Measurements from ENCODE around the gene SIPA1.
"Not testable (repeated sequence)": the region's sequence is repeated elsewhere in the genome, so short reads cannot be mapped to it uniquely, and the experiment has no call there.

Gene SIPA1

GRCh38 chr11:65660908-65661307, 23.0 kb downstream of the SIPA1 start:
- H3K9ac ChIP-seq (ENCODE audit: low read length): peak overlapping the region; percentile 93
- H3K4me1 ChIP-seq (ENCODE audit: control insufficient read depth, insufficient read depth, low read length): peaks cover 22% of the 10 kb centered on the region
- H3K27me3 ChIP-seq (replicated peaks; ENCODE audit: control insufficient read depth, insufficient read depth, low read length); DNase-seq (ENCODE audit: low read depth); H3K9me3 ChIP-seq (ENCODE audit: control insufficient read depth, low read length): not testable (repeated sequence)
- peak overlapping the region; percentile 88 for H3K4me3 ChIP-seq (ENCODE audit: low read length)
- peaks cover 51% of the 10 kb centered on the region for H3K36me3 ChIP-seq (ENCODE audit: control insufficient read depth, insufficient read depth, low read length, severe bottlenecking)

DNA sequence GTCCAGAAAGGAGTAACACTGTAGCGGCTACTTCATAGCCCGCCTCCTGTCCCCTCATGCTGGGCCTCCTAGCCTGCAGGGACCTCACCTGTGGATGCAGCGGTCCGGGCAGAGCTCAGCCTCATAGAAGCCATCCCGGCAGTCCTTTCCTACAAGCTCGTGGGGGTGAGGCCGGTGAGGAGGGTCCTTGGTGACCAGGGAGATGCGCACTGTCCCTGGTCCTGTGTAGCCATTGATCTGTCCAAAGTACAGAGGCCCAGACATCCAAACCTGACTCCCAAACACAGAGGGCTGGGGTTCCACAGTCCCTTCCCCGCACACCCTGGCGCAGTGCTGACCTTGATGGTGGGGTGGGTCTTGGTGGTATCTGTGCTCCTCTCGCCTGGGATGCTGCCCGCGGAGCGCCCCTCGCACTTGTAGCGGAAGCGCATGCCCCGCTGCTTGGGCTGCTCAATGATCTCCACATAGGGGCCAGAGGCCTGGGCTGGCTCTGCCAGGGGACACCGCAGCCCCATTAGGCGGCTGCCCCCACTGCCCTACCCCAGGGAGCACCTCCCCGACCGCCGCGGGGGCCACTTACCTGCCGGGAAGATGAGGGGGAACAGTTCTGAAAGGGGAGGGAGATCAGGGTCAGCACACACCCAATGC, 23.8 kb downstream of the SIPA1 start:
- no peak for DNase-seq (ENCODE audit: low read depth)
- H3K9me3 ChIP-seq (ENCODE audit: control insufficient read depth, low read length): no peaks in the 10 kb centered on the region
- H3K36me3 ChIP-seq (ENCODE audit: control insufficient read depth, insufficient read depth, low read length, severe bottlenecking): peaks cover 45% of the 10 kb centered on the region
- H3K9ac ChIP-seq (ENCODE audit: low read length): peak overlapping the region; percentile 93
- H3K27me3 ChIP-seq (replicated peaks; ENCODE audit: control insufficient read depth, insufficient read depth, low read length): no peaks in the 10 kb centered on the region
- H3K4me1 ChIP-seq (ENCODE audit: control insufficient read depth, insufficient read depth, low read length): peaks cover 22% of the 10 kb centered on the region
- peak overlapping the region; percentile 88 for H3K4me3 ChIP-seq (ENCODE audit: low read length)

GRCh38 chr11:65662247-65662798, 24.4 kb downstream of the SIPA1 start:
- Histone ChIP-seq H3K4me3 (ENCODE audit: low read length) (peak overlapping the region; percentile 88), H3K9ac (ENCODE audit: low read length) (peak overlapping the region; percentile 93), H3K36me3 (ENCODE audit: control insufficient read depth, insufficient read depth, low read length, severe bottlenecking) (peaks cover 39% of the 10 kb centered on the region), H3K27me3 (replicated peaks; ENCODE audit: control insufficient read depth, insufficient read depth, low read length) (no peaks in the 10 kb centered on the region), H3K4me1 (ENCODE audit: control insufficient read depth, insufficient read depth, low read length) (peaks cover 22% of the 10 kb centered on the region), H3K9me3 (ENCODE audit: control insufficient read depth, low read length) (no peaks in the 10 kb centered on the region)
- DNase-seq (ENCODE audit: low read depth): peak; percentile 38

GRCh38 chr11:65662799-65663638, 25.1 kb downstream of the SIPA1 start, which contains the start of gene RELA:
Gene RELA, minus strand, starts transcription at chr11:65662916. Its CDS starts 84 bp downstream, at chr11:65662832.
- H3K4me3 ChIP-seq (ENCODE audit: low read length): peak within 1 kb of the TSS; percentile 88

DNA sequence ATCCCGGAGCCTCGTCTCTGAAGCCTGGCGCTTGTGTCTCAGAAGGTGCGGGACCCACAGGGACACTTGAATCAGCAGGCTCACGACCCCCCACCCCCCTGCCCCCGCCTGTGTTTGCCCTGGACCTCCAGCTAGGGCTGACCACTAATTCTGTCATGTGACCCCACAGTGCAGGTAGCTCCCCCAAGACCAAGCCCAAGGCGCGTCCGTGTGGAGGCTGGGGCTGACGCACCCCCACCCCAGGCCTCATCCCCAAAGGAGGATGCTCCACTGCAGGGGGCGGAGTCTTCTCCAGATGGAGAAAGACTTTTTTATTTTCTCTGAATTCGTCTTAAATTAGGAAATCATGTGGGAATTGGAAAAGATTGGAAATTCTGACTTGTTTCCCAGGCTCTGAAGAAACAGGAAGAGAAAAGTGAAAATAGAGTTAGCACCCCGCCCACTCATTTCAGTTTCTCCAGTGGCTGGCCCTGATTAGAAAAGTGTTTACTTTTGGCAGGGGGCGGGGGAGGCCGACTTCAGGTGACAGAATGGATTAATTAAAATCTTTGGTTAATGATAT, 25.8 kb downstream of the SIPA1 start:
- DNase-seq (ENCODE audit: low read depth): peak; percentile 81
- H3K27me3 ChIP-seq (replicated peaks; ENCODE audit: control insufficient read depth, insufficient read depth, low read length): no peaks in the 10 kb centered on the region
- peaks cover 22% of the 10 kb centered on the region for H3K4me1 ChIP-seq (ENCODE audit: control insufficient read depth, insufficient read depth, low read length)
- H3K9me3 ChIP-seq (ENCODE audit: control insufficient read depth, low read length): no peaks in the 10 kb centered on the region
- peaks cover 25% of the 10 kb centered on the region for H3K36me3 ChIP-seq (ENCODE audit: control insufficient read depth, insufficient read depth, low read length, severe bottlenecking)
- H3K4me3 ChIP-seq (ENCODE audit: low read length): peak overlapping the region; percentile 88
- peak overlapping the region; percentile 93 for H3K9ac ChIP-seq (ENCODE audit: low read length)

More at GRCh38 chr11:65662799-65663638, 25.1 kb downstream of the SIPA1 start, which contains the start of gene RELA:
- H3K27me3 ChIP-seq (replicated peaks; ENCODE audit: control insufficient read depth, insufficient read depth, low read length): no peaks in the 10 kb centered on the region
- peaks cover 22% of the 10 kb centered on the region for H3K4me1 ChIP-seq (ENCODE audit: control insufficient read depth, insufficient read depth, low read length)
- no peaks in the 10 kb centered on the region for H3K9me3 ChIP-seq (ENCODE audit: control insufficient read depth, low read length)
- peak; percentile 98 for DNase-seq (ENCODE audit: low read depth)
- peak within 1 kb of the TSS; percentile 93 for H3K9ac ChIP-seq (ENCODE audit: low read length)
- peaks cover 32% of the 10 kb centered on the region for H3K36me3 ChIP-seq (ENCODE audit: control insufficient read depth, insufficient read depth, low read length, severe bottlenecking)

GRCh38 chr11:65672180-65672860, 34.4 kb downstream of the SIPA1 start:
- no peak for DNase-seq (ENCODE audit: low read depth)
- Histone ChIP-seq H3K9ac (ENCODE audit: low read length) (no peak overlapping the region), H3K4me1 (ENCODE audit: control insufficient read depth, insufficient read depth, low read length) (no peaks in the 10 kb centered on the region), H3K27me3 (replicated peaks; ENCODE audit: control insufficient read depth, insufficient read depth, low read length) (no peaks in the 10 kb centered on the region), H3K36me3 (ENCODE audit: control insufficient read depth, insufficient read depth, low read length, severe bottlenecking) (no peaks in the 10 kb centered on the region), H3K4me3 (ENCODE audit: low read length) (no peak overlapping the region), H3K9me3 (ENCODE audit: control insufficient read depth, low read length) (no peaks in the 10 kb centered on the region)

- Histone ChIP-seq H3K4me3 (ENCODE audit: low read length) (no peak overlapping the region), H3K9ac (ENCODE audit: low read length) (no peak overlapping the region), H3K4me1 (ENCODE audit: control insufficient read depth, insufficient read depth, low read length) (no peaks in the 10 kb centered on the region), H3K36me3 (ENCODE audit: control insufficient read depth, insufficient read depth, low read length, severe bottlenecking) (no peaks in the 10 kb centered on the region), H3K9me3 (ENCODE audit: control insufficient read depth, low read length) (no peaks in the 10 kb centered on the region), H3K27me3 (replicated peaks; ENCODE audit: control insufficient read depth, insufficient read depth, low read length) (no peaks in the 10 kb centered on the region)
- no peak for DNase-seq (ENCODE audit: low read depth)
Measured at GRCh38 chr11:65672982-65673381, 35.1 kb downstream of the SIPA1 start.

DNA sequence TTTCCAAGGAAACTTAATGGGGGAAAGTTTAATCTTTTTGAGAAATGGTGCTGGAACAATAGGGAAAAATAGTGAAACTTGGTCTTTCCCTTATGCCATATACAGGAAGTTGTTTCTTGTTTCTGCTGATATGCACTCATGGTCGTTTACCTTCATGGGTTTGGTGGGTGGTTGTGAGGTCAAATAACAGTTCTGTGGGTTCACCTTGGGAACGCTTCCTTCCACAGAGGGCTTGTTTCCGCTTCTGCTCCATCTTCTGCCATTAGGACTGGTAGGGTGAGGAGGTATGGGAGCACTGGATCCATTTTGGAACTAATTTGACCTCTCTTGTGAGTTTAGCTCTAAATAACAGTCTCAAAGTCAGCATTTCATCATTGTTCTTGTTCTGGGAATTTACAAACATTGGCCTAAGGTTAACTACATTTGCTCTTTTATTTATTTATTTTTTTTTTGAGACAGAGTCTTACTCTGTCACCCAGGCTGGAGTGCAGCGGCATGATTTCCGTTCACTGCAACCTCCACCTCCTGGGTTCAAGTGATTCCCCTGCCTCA, 42.4 kb downstream of the SIPA1 start:
- no peak for DNase-seq (ENCODE audit: low read depth)
- Histone ChIP-seq H3K27me3 (replicated peaks; ENCODE audit: control insufficient read depth, insufficient read depth, low read length) (peaks cover 15% of the 10 kb centered on the region), H3K9ac (ENCODE audit: low read length) (no peak overlapping the region), H3K36me3 (ENCODE audit: control insufficient read depth, insufficient read depth, low read length, severe bottlenecking) (no peaks in the 10 kb centered on the region), H3K4me1 (ENCODE audit: control insufficient read depth, insufficient read depth, low read length) (no peaks in the 10 kb centered on the region), H3K4me3 (ENCODE audit: low read length) (no peak overlapping the region), H3K9me3 (ENCODE audit: control insufficient read depth, low read length) (no peaks in the 10 kb centered on the region)

DNA sequence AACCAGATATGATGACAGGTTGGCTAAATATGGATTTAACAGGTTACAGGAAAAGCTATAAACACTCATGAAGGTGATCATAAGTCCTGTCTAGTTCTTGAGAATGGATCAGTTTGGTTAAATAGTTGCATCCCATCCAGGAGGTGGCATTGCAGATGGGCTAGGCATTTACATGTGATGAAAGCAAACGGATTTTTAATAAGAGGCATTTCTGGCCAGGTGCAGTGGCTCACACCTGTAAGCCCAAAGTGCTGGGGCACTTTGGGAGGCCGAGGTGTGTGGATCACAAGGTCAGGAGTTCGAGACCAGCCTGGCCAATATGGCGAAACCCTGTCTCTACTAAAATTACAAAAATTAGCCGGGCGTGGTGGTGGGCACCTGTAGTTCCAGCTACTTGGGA, 45.6 kb downstream of the SIPA1 start:
- H3K9me3 ChIP-seq (ENCODE audit: control insufficient read depth, low read length); H3K4me1 ChIP-seq (ENCODE audit: control insufficient read depth, insufficient read depth, low read length); H3K9ac ChIP-seq (ENCODE audit: low read length); H3K4me3 ChIP-seq (ENCODE audit: low read length); DNase-seq (ENCODE audit: low read depth); H3K36me3 ChIP-seq (ENCODE audit: control insufficient read depth, insufficient read depth, low read length, severe bottlenecking): not testable (repeated sequence)
- H3K27me3 ChIP-seq (replicated peaks; ENCODE audit: control insufficient read depth, insufficient read depth, low read length): peaks cover 21% of the 10 kb centered on the region

DNA sequence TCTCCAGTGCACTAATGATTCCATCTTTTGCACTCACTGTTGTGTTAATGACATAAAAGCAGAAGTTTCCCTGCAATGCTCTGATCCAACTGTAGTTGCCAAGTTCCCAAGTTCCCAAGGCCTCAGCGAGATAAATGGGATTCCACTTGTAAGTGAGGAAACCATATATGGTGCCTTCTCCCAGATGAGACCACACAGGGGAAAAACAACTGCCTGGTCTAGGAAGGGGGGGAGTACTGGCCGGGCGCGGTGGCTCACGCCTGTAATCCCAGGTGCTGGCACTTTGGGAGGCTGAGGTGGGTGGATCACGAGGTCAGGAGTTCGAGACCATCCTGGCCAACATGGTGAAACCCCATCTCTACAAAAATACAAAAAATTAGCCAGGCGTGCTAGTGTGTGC, 48.1 kb downstream of the SIPA1 start:
- H3K4me1 ChIP-seq (ENCODE audit: control insufficient read depth, insufficient read depth, low read length): no peaks in the 10 kb centered on the region
- H3K4me3 ChIP-seq (ENCODE audit: low read length): no peak overlapping the region
- no peaks in the 10 kb centered on the region for H3K9me3 ChIP-seq (ENCODE audit: control insufficient read depth, low read length)

More for the DNA sequence above, 48.1 kb downstream of the SIPA1 start:
- no peak for DNase-seq (ENCODE audit: low read depth)
- H3K9ac ChIP-seq (ENCODE audit: low read length): no peak overlapping the region
- H3K27me3 ChIP-seq (replicated peaks; ENCODE audit: control insufficient read depth, insufficient read depth, low read length): peaks cover 21% of the 10 kb centered on the region
- no peaks in the 10 kb centered on the region for H3K36me3 ChIP-seq (ENCODE audit: control insufficient read depth, insufficient read depth, low read length, severe bottlenecking)

All from adipocyte (in vitro differentiated cells).